ENCODE data around the gene ZNF48.

ZNF48 gene

GRCh38 chr16:30358577-30358936 is 36.7 kb upstream of the ZNF48 start:
- DNase-seq (ENCODE audit: low spot score) (no peak), FAIRE-seq (no peak)

- FAIRE-seq (no peak), DNase-seq (ENCODE audit: low spot score) (no peak)
Observed at GRCh38 chr16:30358990-30359870, 36.0 kb upstream of the ZNF48 start.

GRCh38 chr16:30359871-30360170 is 35.4 kb upstream of the ZNF48 start:
- DNase-seq (ENCODE audit: low spot score): no peak
- FAIRE-seq: no peak

GRCh38 chr16:30361180-30361579 is 34.0 kb upstream of the ZNF48 start:
- DNase-seq (ENCODE audit: low spot score) (no peak), FAIRE-seq (no peak)

GRCh38 chr16:30365200-30365599 is 30.0 kb upstream of the ZNF48 start:
- FAIRE-seq: no peak
- DNase-seq (ENCODE audit: low spot score): no peak

GRCh38 chr16:30366511-30366910 is 28.7 kb upstream of the ZNF48 start:
- FAIRE-seq (no peak), DNase-seq (ENCODE audit: low spot score) (no peak)

- FAIRE-seq (no peak), DNase-seq (ENCODE audit: low spot score) (no peak)
Observed at GRCh38 chr16:30367349-30368009, 27.7 kb upstream of the ZNF48 start.

GRCh38 chr16:30368122-30368791 is 27.0 kb upstream of the ZNF48 start:
- DNase-seq (ENCODE audit: low spot score): no peak
- FAIRE-seq: no peak

GRCh38 chr16:30368792-30369090 is 26.5 kb upstream of the ZNF48 start:
- FAIRE-seq (no peak), DNase-seq (ENCODE audit: low spot score) (no peak)

- FAIRE-seq (no peak), DNase-seq (ENCODE audit: low spot score) (no peak)
Observed at GRCh38 chr16:30369091-30369937, 25.9 kb upstream of the ZNF48 start.

GRCh38 chr16:30369938-30370455 is 25.2 kb upstream of the ZNF48 start:
- DNase-seq (ENCODE audit: low spot score) (no peak), FAIRE-seq (no peak)

GRCh38 chr16:30370456-30371247 is 24.6 kb upstream of the ZNF48 start, which contains the start of gene TBC1D10B:
TSS of gene TBC1D10B (minus strand) at chr16:30370494. CDS start at chr16:30370183, 311 bp downstream.
- DNase-seq (ENCODE audit: low spot score) (peak; percentile 94), FAIRE-seq (no peak)

- FAIRE-seq: no peak
- no peak for DNase-seq (ENCODE audit: low spot score)
Observed at GRCh38 chr16:30371248-30371816, 23.9 kb upstream of the ZNF48 start.

- FAIRE-seq (no peak), DNase-seq (ENCODE audit: low spot score) (no peak)
Observed at GRCh38 chr16:30372038-30372712, 23.0 kb upstream of the ZNF48 start.

GRCh38 chr16:30372725-30373124 is 22.5 kb upstream of the ZNF48 start:
- FAIRE-seq: no peak

GRCh38 chr16:30374538-30374937 is 20.7 kb upstream of the ZNF48 start, which contains the start of gene MYL11:
TSS of gene MYL11 (plus strand) at chr16:30374802. CDS start at chr16:30374858, 56 bp downstream.
- FAIRE-seq (no peak), DNase-seq (ENCODE audit: low spot score) (no peak)

More at GRCh38 chr16:30372725-30373124, 22.5 kb upstream of the ZNF48 start:
- no peak for DNase-seq (ENCODE audit: low spot score)

- FAIRE-seq (no peak), DNase-seq (ENCODE audit: low spot score) (no peak)
Observed at GRCh38 chr16:30375864-30376263, 19.4 kb upstream of the ZNF48 start.

- FAIRE-seq: no peak
- DNase-seq (ENCODE audit: low spot score): no peak
Observed at GRCh38 chr16:30376461-30376902, 18.7 kb upstream of the ZNF48 start.

GRCh38 chr16:30377050-30377811 is 18.0 kb upstream of the ZNF48 start:
- FAIRE-seq: no peak
- DNase-seq (ENCODE audit: low spot score): no peak
